GM08714 (cell line): ENCODE data around the gene DUSP1.
"Not testable (repeated sequence)": the region's sequence is repeated elsewhere in the genome, so short reads cannot be mapped to it uniquely, and the experiment has no call there.

Experiments
- H3K4me3 ChIP-seq: fragments of 200-500 bp; sonication (Bioruptor generic); 2 replicates; pipeline ENCODE4 v1.5.1; 2014; ENCODE audit warnings: mild to moderate bottlenecking, low read length, inconsistent platforms
- ZNF274 ChIP-seq: IDR thresholded peaks from 2 replicates; pipeline ENCODE4 v1.6.1; 2012; ENCODE audit warnings: mild to moderate bottlenecking, low read depth, low read length

DUSP1 gene

DNA sequence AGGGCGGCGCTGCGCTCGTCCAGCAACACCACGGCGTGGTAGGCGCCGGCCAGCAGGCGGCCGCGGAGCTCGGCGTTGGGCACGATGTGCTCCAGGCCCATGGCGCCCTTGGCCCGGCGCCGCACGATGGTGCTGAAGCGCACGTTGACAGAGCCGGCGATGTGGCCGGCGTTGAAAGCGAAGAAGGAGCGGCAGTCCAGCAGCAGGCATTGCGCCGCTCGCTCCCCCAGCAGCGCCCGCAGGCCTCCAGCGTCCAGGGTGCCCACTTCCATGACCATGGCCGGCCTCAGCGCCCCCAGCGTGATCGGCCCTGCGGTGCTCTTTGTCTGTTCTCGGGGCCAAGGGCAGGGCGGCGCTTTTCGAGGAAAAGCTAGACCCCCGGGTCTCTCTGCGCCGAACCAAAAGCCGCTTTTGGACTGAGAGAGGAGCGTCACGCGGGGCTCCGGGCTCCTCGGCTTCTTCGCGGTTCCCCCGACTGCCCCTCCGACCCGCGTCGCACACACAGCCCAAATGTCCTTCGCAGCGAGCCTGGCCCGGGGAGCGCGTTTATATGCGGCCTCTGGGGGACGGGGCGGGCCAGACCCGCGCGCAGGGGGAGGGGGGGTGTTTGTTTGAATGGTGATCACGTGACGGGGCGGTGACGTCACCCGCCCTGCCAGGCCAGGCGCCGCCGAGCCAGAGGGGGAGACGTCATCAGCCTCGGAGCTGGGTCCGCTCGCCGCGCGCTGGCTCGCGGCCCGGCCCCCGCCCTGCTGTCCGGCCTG, at the start of gene DUSP1:
DUSP1 (minus strand) TSS at position 521 of the 764 bp plus-strand sequence; CDS start at position 278, 243 bp downstream.
- no peak for TF ChIP-seq ZNF274
- H3K4me3 ChIP-seq, result peak within 1 kb of the TSS; percentile 96

GRCh38 chr5:172820046-172820767, 49.2 kb upstream of the DUSP1 start:
- no peak for TF ChIP-seq ZNF274
- H3K4me3 ChIP-seq, result no peak overlapping the region

DNA sequence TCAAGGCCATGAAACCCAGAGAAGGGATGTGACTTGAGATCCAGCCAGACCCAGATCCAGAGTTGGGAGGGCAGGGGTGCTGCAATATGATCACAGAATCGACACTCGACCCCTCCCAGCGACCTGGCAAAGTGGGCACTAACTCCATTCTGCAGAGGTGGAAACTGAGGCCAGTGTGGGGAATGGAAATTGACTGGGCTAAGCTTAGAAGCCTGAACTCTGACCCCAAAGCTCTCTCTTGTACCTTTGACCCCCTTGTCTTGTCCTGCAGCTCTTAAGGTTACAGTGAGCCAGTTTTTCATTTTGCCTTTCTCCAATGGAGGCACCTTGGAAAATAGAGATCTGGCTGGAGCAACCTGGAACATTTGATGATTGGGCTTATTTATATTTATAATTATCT, 48.6 kb upstream of the DUSP1 start:
- TF ChIP-seq ZNF274, result no peak

GRCh38 chr5:172818081-172818480, 47.1 kb upstream of the DUSP1 start:
- no peak for TF ChIP-seq ZNF274
- no peak overlapping the region for H3K4me3 ChIP-seq

More for the DNA sequence above, 48.6 kb upstream of the DUSP1 start:
- H3K4me3 ChIP-seq, result no peak overlapping the region

DNA sequence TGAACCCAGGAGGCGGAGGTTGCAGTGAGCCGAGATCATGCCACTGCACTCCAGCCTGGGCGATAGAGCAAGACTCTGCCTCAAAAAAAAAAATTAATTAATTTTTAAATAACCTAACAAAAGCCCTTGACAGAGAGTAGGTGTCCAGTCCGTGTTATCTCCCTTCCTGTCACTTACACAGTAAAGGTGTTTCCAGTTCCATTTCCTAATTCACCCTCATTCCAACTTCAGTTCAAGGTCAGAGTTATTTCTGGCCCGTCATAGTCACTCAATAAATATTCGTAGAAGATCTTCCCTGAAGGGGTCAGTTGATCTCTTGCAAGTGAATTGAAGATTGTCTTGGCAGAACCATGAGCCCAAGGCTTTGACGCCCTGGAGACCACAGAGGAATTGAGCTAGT, 46.7 kb upstream of the DUSP1 start:
- no peak for TF ChIP-seq ZNF274

GRCh38 chr5:172816925-172817562, 46.0 kb upstream of the DUSP1 start:
- no peak for TF ChIP-seq ZNF274
- H3K4me3 ChIP-seq, result no peak overlapping the region

More for the DNA sequence above, 46.7 kb upstream of the DUSP1 start:
- H3K4me3 ChIP-seq, result no peak overlapping the region

- TF ChIP-seq ZNF274, result no peak
- no peak overlapping the region for H3K4me3 ChIP-seq
Measured at GRCh38 chr5:172815631-172816030, 44.6 kb upstream of the DUSP1 start.

DNA sequence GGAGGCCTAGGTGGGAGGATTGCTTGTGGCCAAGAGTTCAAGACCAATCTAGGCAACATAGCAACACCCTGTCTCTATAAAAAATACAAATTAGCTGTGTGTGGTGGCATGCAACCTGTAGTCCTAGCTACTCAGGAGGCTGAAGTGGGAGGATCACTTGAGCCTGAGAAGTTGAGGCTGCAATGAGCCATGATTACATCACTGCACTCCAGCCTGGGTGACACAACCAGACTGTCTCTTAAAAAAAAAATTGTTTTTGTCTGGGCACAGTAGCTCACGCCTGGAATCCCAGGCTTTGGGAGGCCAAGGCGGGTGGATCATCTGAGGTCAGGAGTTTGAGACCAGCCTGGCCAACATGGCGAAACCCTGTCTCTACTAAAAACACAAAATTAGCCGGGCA, 40.0 kb upstream of the DUSP1 start:
- H3K4me3 ChIP-seq, result not testable (repeated sequence)

DNA sequence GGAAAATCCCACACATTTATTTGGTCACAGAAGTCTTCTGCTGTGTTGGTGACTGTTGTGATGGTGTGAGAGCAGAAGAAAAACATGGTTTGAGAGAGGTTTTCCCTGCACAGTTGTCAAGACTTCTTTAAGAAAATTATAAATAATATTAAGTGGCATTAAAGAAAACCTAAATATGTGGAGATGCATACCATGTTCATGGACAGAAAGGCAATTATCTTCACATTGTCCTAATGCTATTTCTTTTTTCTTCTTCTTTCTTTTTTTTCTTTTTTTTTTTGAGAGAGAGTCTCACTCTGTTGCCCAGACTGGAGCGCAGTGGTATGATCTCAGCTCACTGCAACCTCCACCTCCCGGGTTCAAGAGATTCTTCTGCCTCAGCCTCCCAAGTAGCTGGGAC, 38.8 kb upstream of the DUSP1 start:
- H3K4me3 ChIP-seq, result no peak overlapping the region

DNA sequence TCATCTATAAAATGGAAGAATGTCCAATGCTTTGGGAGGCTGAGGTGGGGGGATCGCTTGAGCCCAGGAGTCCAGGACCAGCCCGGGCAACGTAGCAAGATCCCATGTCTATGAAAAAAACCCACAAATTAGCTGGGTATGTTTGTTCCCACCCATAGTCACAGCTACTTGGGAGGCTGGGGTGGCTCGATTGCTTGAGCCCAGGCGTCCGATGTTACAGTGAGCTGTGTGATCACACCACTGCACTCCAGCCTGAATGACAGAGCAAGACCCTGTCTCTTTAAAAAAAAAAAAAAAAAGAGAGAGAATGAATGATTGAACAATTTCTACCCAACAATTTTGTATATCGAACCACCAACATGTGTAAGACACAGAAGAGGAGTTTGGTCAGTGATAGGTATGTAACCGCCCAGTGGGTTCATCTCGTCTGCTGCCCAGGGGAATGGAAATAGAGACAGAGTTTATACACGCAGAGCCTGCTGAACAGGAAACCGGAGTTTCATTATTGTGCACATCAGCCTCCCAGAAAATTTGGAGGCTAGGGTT, 36.8 kb upstream of the DUSP1 start:
- TF ChIP-seq ZNF274, result no peak
- peak overlapping the region; percentile 25; the same call in 1 of the 2 replicates for H3K4me3 ChIP-seq

More for the DNA sequence above, 38.8 kb upstream of the DUSP1 start:
- TF ChIP-seq ZNF274, result no peak

GRCh38 chr5:172806897-172807672, 36.1 kb upstream of the DUSP1 start:
- peak overlapping the region; percentile 25; the same call in 1 of the 2 replicates for H3K4me3 ChIP-seq
- no peak for TF ChIP-seq ZNF274

DNA sequence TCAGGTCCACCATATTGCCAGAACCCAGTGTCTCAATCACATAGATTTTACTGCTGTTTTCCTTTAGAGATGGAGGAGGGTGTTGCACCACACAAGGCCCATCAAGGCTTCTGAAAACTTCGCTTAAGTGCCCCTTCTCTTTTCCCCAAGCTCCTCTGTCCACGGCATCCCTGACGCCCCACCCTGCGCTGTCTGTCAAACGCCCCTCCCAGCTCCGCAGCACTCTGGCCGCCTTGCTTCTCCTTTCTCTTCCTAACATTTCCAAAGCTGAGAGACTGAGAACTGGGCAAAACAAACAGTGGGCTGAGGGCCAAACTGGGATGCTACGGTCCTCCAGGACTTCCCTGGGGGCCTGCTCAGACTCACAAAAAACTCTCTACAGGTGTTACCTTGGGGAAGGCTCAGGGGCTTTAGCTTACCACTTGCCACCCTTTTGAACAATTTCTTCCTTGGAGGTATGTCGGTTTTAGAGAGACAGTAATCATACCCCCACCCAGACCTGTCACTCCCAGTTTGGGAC, 34.8 kb upstream of the DUSP1 start:
- TF ChIP-seq ZNF274, result no peak
- no peak overlapping the region for H3K4me3 ChIP-seq

- no peak for TF ChIP-seq ZNF274
- H3K4me3 ChIP-seq, result no peak overlapping the region
Measured at GRCh38 chr5:172805018-172805683, 34.2 kb upstream of the DUSP1 start.
